ENCODE data around the gene KRT222. TPM values are rescaled to one million over a fixed set of nuclear protein-coding genes. Genes with fewer than 3 reads are reported as not detected.

KRT222 gene
- total and polyA plus RNA-seq, 2 of the 13 experiments (the other 11 are each of a cell fraction or from before 2014, with no cell fraction given): not detected

DNA sequence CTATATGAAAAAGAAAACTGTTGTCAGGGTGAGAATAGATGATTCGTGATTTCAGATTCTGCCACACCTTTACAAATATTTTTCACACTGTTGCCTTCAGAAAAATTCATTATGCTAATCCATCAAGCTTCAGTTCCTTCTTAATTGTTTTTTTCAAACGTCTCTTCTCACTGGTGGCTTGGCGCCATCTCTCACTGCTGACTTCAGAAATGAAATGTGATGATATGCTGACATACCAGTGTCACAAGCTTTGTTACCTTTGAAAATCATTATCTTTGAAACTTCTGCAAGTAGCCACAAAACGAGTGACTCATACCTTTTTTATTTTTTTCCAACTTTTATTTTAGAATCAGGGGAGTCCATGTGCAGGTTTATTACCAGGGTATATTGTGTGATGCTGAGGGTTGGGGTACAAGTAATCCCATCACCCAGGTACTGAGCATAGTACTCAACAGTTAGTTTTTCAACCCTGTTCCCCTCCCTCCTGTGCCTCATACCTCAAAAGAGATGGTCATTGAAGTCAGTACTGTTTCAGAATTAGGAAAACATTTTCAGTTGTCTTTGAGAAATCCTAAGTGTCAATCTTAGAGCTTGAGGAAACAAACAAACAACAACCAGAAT is 14.0 kb upstream of the KRT222 start (continued):
- TF ChIP-seq, protein P1, sequence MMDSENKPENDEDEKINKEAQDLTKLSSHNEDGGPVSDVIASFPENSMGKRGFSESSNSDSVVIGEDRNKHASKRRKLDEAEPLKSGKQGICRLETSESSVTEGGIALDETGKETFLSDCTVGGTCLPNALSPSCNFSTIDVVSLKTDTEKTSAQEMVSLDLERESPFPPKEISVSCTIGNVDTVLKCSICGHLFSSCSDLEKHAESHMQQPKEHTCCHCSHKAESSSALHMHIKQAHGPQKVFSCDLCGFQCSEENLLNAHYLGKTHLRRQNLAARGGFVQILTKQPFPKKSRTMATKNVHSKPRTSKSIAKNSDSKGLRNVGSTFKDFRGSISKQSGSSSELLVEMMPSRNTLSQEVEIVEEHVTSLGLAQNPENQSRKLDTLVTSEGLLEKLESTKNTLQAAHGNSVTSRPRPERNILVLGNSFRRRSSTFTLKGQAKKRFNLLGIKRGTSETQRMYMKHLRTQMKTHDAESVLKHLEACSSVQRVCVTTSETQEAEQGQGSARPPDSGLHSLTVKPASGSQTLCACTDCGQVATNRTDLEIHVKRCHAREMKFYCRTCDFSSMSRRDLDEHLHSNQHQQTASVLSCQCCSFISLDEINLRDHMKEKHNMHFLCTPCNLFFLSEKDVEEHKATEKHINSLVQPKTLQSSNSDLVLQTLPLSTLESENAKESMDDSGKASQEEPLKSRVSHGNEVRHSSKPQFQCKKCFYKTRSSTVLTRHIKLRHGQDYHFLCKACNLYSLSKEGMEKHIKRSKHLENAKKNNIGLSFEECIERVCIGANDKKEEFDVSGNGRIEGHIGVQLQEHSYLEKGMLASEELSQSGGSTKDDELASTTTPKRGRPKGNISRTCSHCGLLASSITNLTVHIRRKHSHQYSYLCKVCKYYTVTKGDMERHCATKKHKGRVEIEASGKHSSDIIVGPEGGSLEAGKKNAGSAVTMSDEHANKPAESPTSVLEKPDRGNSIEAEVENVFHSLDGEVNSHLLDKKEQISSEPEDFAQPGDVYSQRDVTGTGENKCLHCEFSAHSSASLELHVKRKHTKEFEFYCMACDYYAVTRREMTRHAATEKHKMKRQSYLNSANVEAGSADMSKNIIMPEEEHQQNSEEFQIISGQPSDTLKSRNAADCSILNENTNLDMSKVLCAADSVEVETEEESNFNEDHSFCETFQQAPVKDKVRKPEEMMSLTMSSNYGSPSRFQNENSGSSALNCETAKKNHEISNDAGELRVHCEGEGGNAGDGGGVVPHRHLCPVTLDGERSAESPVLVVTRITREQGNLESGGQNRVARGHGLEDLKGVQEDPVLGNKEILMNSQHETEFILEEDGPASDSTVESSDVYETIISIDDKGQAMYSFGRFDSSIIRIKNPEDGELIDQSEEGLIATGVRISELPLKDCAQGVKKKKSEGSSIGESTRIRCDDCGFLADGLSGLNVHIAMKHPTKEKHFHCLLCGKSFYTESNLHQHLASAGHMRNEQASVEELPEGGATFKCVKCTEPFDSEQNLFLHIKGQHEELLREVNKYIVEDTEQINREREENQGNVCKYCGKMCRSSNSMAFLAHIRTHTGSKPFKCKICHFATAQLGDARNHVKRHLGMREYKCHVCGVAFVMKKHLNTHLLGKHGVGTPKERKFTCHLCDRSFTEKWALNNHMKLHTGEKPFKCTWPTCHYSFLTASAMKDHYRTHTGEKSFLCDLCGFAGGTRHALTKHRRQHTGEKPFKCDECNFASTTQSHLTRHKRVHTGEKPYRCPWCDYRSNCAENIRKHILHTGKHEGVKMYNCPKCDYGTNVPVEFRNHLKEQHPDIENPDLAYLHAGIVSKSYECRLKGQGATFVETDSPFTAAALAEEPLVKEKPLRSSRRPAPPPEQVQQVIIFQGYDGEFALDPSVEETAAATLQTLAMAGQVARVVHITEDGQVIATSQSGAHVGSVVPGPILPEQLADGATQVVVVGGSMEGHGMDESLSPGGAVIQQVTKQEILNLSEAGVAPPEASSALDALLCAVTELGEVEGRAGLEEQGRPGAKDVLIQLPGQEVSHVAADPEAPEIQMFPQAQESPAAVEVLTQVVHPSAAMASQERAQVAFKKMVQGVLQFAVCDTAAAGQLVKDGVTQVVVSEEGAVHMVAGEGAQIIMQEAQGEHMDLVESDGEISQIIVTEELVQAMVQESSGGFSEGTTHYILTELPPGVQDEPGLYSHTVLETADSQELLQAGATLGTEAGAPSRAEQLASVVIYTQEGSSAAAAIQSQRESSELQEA (CRISPR knock-in tag; IDR thresholded peaks at IDR 0.05; ENCODE audit: not compliant biosample characterization): no peak
- TF ChIP-seq ZNF33A (CRISPR knock-in tag; IDR thresholded peaks at IDR 0.05; ENCODE audit: borderline replicate concordance): no peak
- TF ChIP-seq ZNF670 (CRISPR knock-in tag; IDR thresholded peaks at IDR 0.05; ENCODE audit: borderline replicate concordance): no peak
- no peak for TF ChIP-seq IRF2 (CRISPR knock-in tag; IDR thresholded peaks at IDR 0.05)
- TF ChIP-seq ONECUT2 (CRISPR knock-in tag; IDR thresholded peaks at IDR 0.05): no peak
- TF ChIP-seq KDM1A (CRISPR knock-in tag; IDR thresholded peaks at IDR 0.05): no peak
- no peak for TF ChIP-seq RNF219 (CRISPR knock-in tag; IDR thresholded peaks at IDR 0.05)
- no peak for TF ChIP-seq CENPX (CRISPR knock-in tag; IDR thresholded peaks at IDR 0.05)
- TF ChIP-seq DNMT3B (CRISPR knock-in tag; conservative IDR thresholded peaks at IDR 0.05): no peak
- no peak for TF ChIP-seq TARDBP (CRISPR knock-in tag; IDR thresholded peaks at IDR 0.05)
- TF ChIP-seq, protein P2, sequence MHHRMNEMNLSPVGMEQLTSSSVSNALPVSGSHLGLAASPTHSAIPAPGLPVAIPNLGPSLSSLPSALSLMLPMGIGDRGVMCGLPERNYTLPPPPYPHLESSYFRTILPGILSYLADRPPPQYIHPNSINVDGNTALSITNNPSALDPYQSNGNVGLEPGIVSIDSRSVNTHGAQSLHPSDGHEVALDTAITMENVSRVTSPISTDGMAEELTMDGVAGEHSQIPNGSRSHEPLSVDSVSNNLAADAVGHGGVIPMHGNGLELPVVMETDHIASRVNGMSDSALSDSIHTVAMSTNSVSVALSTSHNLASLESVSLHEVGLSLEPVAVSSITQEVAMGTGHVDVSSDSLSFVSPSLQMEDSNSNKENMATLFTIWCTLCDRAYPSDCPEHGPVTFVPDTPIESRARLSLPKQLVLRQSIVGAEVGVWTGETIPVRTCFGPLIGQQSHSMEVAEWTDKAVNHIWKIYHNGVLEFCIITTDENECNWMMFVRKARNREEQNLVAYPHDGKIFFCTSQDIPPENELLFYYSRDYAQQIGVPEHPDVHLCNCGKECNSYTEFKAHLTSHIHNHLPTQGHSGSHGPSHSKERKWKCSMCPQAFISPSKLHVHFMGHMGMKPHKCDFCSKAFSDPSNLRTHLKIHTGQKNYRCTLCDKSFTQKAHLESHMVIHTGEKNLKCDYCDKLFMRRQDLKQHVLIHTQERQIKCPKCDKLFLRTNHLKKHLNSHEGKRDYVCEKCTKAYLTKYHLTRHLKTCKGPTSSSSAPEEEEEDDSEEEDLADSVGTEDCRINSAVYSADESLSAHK (CRISPR knock-in tag; IDR thresholded peaks at IDR 0.05; ENCODE audit: borderline replicate concordance): no peak
- TF ChIP-seq, protein P3, sequence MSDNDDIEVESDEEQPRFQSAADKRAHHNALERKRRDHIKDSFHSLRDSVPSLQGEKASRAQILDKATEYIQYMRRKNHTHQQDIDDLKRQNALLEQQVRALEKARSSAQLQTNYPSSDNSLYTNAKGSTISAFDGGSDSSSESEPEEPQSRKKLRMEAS (IDR thresholded peaks at IDR 0.05): no peak
- TF ChIP-seq DPF2 (CRISPR knock-in tag; IDR thresholded peaks at IDR 0.05; ENCODE audit: borderline replicate concordance, low read depth): no peak
- no peak for TF ChIP-seq ZNF510 (CRISPR knock-in tag; IDR thresholded peaks at IDR 0.05; ENCODE audit: low read depth)

Measured in HepG2 (cell line).